WTC11 (cell line): ENCODE results near the gene APBA1. TPM values are rescaled to one million over a fixed set of nuclear protein-coding genes. Genes with fewer than 3 reads are reported as not detected.

Source experiments
- ATAC-seq: fragments of 200-7000 bp; cut with Tn5 transposase; 2 replicates; pipeline ENCODE4 v1.10.0; 2021; ENCODE audit warnings: mild to moderate bottlenecking, moderate library complexity
- CTCF ChIA-PET: fragments of 300-600 bp; sonication (Branson Sonifier 250); formaldehyde crosslinking; loops from one replicate; lab custom pipeline; 2021; ENCODE audit warnings: antibody characterized with exemption; lab: Charles Lee
- POLR2A ChIA-PET: fragments of 350-600 bp; sonication (Branson Sonifier 250); formaldehyde crosslinking; loops from one replicate; lab custom pipeline; 2021; ENCODE audit warnings: antibody characterized with exemption; lab: Charles Lee
- DNase-seq: peaks from one replicate; pipeline ENCODE4 v3.0.0; 2021; ENCODE audit warnings: low spot score
- H3K27ac Mint-ChIP-seq: 2 replicates; pipeline ENCODE4 v1.8.0; 2021; ENCODE audit warnings: mixed read lengths
- H3K27me3 Mint-ChIP-seq: 2 replicates; pipeline ENCODE4 v1.8.0; 2021; ENCODE audit warnings: low read depth, mild to moderate bottlenecking, moderate library complexity, mixed read lengths
- H3K36me3 Mint-ChIP-seq: 2 replicates; pipeline ENCODE4 v1.8.0; 2021; ENCODE audit warnings: mixed read lengths
- H3K4me1 Mint-ChIP-seq: 2 replicates; pipeline ENCODE4 v1.8.0; 2022; ENCODE audit warnings: mixed read lengths
- H3K4me3 Mint-ChIP-seq: 2 replicates; pipeline ENCODE4 v1.8.0; 2021; ENCODE audit warnings: mild to moderate bottlenecking, moderate library complexity, mixed read lengths
- H3K9me3 Mint-ChIP-seq: 2 replicates; pipeline ENCODE4 v1.8.0; 2021; ENCODE audit warnings: mixed read lengths
- AR ChIP-seq: fragments of 250-450 bp; sonication (Bioruptor Pico); IDR thresholded peaks from 2 replicates; pipeline ENCODE4 v1.9.0; 2021; ENCODE audit warnings: mild to moderate bottlenecking
- ATF1 ChIP-seq: sonication (generic); formaldehyde crosslinking; IDR thresholded peaks from 2 replicates; pipeline ENCODE4 v1.8.1; 2023; ENCODE audit warnings: mild to moderate bottlenecking, moderate library complexity, missing genetic modification reagents
- E2F1 ChIP-seq: sonication (generic); formaldehyde crosslinking; IDR thresholded peaks from 2 replicates; pipeline ENCODE4 v1.8.0; 2022; ENCODE audit warnings: mild to moderate bottlenecking, missing genetic modification reagents
- ELF4 ChIP-seq: sonication (generic); formaldehyde crosslinking; IDR thresholded peaks from 2 replicates; pipeline ENCODE4 v1.8.1; 2022; ENCODE audit warnings: low read depth, mild to moderate bottlenecking, moderate library complexity, missing genetic modification reagents
- EMX1 ChIP-seq: fragments of 250-450 bp; sonication (Bioruptor Pico); IDR thresholded peaks from 2 replicates; pipeline ENCODE4 v1.8.0; 2021; ENCODE audit warnings: mild to moderate bottlenecking
- ESRRA ChIP-seq: sonication (generic); formaldehyde crosslinking; IDR thresholded peaks from 2 replicates; pipeline ENCODE4 v1.8.1; 2022; ENCODE audit warnings: mild to moderate bottlenecking, missing genetic modification reagents, borderline replicate concordance
- HMGA2 ChIP-seq: fragments of 250-450 bp; sonication (Bioruptor Pico); IDR thresholded peaks from 2 replicates; pipeline ENCODE4 v1.4.0; 2021; ENCODE audit warnings: mild to moderate bottlenecking, moderate library complexity
- JUN ChIP-seq: sonication (generic); formaldehyde crosslinking; IDR thresholded peaks from 2 replicates; pipeline ENCODE4 v1.8.0; 2023; ENCODE audit warnings: mild to moderate bottlenecking, missing genetic modification reagents
- MXD4 ChIP-seq: fragments of 250-450 bp; sonication (Bioruptor Pico); IDR thresholded peaks from 2 replicates; pipeline ENCODE4 v1.8.0; 2021; ENCODE audit warnings: mild to moderate bottlenecking, moderate library complexity, borderline replicate concordance
- NFE2L1 ChIP-seq: sonication (generic); formaldehyde crosslinking; IDR thresholded peaks from 2 replicates; pipeline ENCODE4 v1.8.1; 2023; ENCODE audit warnings: missing genetic modification reagents
- PREB ChIP-seq: sonication (generic); formaldehyde crosslinking; IDR thresholded peaks from 2 replicates; pipeline ENCODE4 v1.8.1; 2022; ENCODE audit warnings: mild to moderate bottlenecking, missing genetic modification reagents, moderate library complexity, borderline replicate concordance
- SMAD3 ChIP-seq: sonication (generic); formaldehyde crosslinking; IDR thresholded peaks from 2 replicates; pipeline ENCODE4 v1.8.0; 2022; ENCODE audit warnings: missing genetic modification reagents, mild to moderate bottlenecking, borderline replicate concordance
- SMAD4 ChIP-seq: sonication (generic); formaldehyde crosslinking; IDR thresholded peaks from 2 replicates; pipeline ENCODE4 v1.8.0; 2022; ENCODE audit warnings: mild to moderate bottlenecking, missing genetic modification reagents
- SOX15 ChIP-seq: fragments of 250-450 bp; sonication (Bioruptor Pico); IDR thresholded peaks from 2 replicates; pipeline ENCODE4 v1.9.0; 2021; ENCODE audit warnings: mild to moderate bottlenecking
- ZNF317 ChIP-seq: sonication (generic); formaldehyde crosslinking; IDR thresholded peaks from 2 replicates; pipeline ENCODE4 v1.8.1; 2023; ENCODE audit warnings: low read depth, mild to moderate bottlenecking, moderate library complexity, missing genetic modification reagents, borderline replicate concordance
- ZNF396 ChIP-seq: fragments of 250-450 bp; sonication (Bioruptor Pico); IDR thresholded peaks from 2 replicates; pipeline ENCODE4 v1.8.0; 2021; ENCODE audit warnings: mild to moderate bottlenecking, moderate library complexity, borderline replicate concordance
- ZNF512 ChIP-seq: sonication (generic); formaldehyde crosslinking; IDR thresholded peaks from 2 replicates; pipeline ENCODE4 v1.8.1; 2022; ENCODE audit warnings: missing genetic modification reagents, borderline replicate concordance
- ZNF532 ChIP-seq: fragments of 250-450 bp; sonication (Bioruptor Pico); IDR thresholded peaks from 2 replicates; pipeline ENCODE4 v1.9.0; 2021; ENCODE audit warnings: mild to moderate bottlenecking, borderline replicate concordance
- ZNF671 ChIP-seq: fragments of 250-450 bp; sonication (Bioruptor Pico); IDR thresholded peaks from 2 replicates; pipeline ENCODE4 v1.8.0; 2021; ENCODE audit warnings: mild to moderate bottlenecking
- ZSCAN18 ChIP-seq: fragments of 250-450 bp; sonication (Bioruptor Pico); IDR thresholded peaks from 2 replicates; pipeline ENCODE4 v2.1.2; 2022; ENCODE audit warnings: mild to moderate bottlenecking, moderate library complexity
- total RNA-seq: library from RNA; stranded (reverse); gene quantifications from 3 replicates; pipeline ENCODE4 v1.2.3, GENCODE V29; 2021

APBA1 gene
- total RNA-seq, 1 experiment from 2014 or later = 0.94 TPM

GRCh38 chr9:69498470-69498869 is 173.7 kb downstream of the APBA1 start (continued):
- no peak for TF ChIP-seq ZNF532 (CRISPR knock-in tag)
- no peak for TF ChIP-seq JUN
- TF ChIP-seq E2F1 (CRISPR knock-in tag) = no peak
- TF ChIP-seq NFE2L1 (CRISPR knock-in tag) = no peak
- no peak for TF ChIP-seq HMGA2
- TF ChIP-seq PREB = no peak
- TF ChIP-seq MXD4 = no peak
- no peak for TF ChIP-seq ZSCAN18 (CRISPR knock-in tag)
- no peak for TF ChIP-seq AR (CRISPR knock-in tag)
- TF ChIP-seq ZNF317 (CRISPR knock-in tag) = no peak
- no peak for TF ChIP-seq ZNF671 (CRISPR knock-in tag)

- H3K4me3 Mint-ChIP-seq = no peak overlapping the region
- ATAC-seq (no peak), DNase-seq (no peak)
- ChIA-PET CTCF (interaction anchor here (1.1 kb wide), 1 partner anchor 48 kb away, joined by 5 read pairs; no protein-coding TSS in a partner anchor), POLR2A (no interaction called here)
- no peaks in the 10 kb centered on the region; the same call in 1 of the 2 replicates for H3K27me3 Mint-ChIP-seq
- no peak for TF ChIP-seq EMX1 (CRISPR knock-in tag)
- no peak for TF ChIP-seq ZNF396 (CRISPR knock-in tag)
- TF ChIP-seq SMAD3 (CRISPR knock-in tag) = no peak
- TF ChIP-seq SMAD4 = no peak
- TF ChIP-seq ESRRA (CRISPR knock-in tag) = no peak
- TF ChIP-seq MXD4 = no peak
- no peak for TF ChIP-seq SOX15
- TF ChIP-seq ZNF512 (CRISPR knock-in tag) = no peak
- no peak for TF ChIP-seq AR (CRISPR knock-in tag)
- no peak for TF ChIP-seq ELF4 (CRISPR knock-in tag)
- no peak for TF ChIP-seq ATF1 (CRISPR knock-in tag)
- peaks cover 28% of the 10 kb centered on the region for H3K4me1 Mint-ChIP-seq
- no peak overlapping the region for H3K27ac Mint-ChIP-seq
- H3K9me3 Mint-ChIP-seq = no peaks in the 10 kb centered on the region
- H3K36me3 Mint-ChIP-seq = no peaks in the 10 kb centered on the region
Measured at GRCh38 chr9:69497816-69498215, 174.4 kb downstream of the APBA1 start.
